DMS153 treated with DMSO at 0.1 percent for 48 hours (cell line): ENCODE results near the gene PRSS3.
"Not testable (repeated sequence)": the region's sequence is repeated elsewhere in the genome, so short reads cannot be mapped to it uniquely, and the experiment has no call there.

Experiments
- DNase-seq: peaks from one replicate; lab custom pipeline; 2025; ENCODE audit not compliant: unreplicated experiment; lab: John Stamatoyannopoulos, UW

PRSS3 gene

GRCh38 chr9:33795281-33795680 is at the start of gene PRSS3:
TSS of gene PRSS3 (plus strand) at chr9:33795561. CDS start at chr9:33795574, 13 bp downstream.
- DNase-seq: no peak

DNA sequence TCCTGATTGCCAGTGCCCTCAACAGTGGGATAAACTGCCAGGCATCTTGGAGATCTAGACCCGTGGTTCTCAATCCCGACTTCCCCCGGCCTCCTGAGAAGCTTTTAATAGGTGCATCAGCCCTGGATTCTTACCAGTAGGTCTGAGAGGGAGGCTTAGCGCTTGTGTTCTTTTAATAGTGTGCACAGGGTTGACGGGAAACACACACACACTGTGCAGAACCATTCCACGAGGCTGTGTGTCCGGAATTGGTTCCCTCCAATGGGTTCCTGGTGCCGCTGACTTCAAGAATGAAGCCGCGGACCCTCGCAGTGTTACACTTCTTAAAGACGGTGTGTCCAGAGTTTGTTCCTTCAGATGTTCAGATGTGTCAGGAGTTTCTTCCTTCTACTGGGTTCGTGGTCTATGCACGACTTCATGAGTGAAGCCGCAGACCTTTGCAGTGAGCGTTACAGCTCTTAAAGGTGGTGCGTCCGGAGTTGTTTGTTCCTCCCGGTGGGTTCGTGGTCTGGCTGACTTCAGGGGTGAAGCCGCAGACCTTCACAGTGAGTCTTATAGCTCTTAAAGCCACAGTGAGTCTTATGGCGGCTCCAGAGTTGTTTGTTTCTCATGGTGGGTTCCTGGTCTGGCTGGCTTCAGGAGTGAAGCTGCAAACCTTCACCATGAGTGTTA is 46.6 kb upstream of the PRSS3 start:
- no peak for DNase-seq

DNA sequence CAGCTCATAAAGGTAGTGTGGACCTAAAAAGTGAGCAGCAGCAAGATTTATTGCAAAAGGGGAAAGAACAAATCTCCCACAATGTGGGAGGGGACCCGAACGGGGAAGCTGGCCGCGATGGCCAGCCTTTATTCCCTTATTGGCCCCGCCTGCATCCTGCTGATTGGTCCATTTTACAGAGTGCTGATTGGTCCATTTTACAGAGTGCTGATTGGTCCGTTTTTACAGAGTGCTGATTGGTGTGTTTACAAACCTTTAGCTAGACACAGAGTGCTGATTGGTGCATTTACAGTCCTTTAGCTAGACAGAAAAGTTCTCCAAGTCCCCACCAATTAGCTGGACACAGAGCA is 46.1 kb upstream of the PRSS3 start:
- not testable (repeated sequence) for DNase-seq

- DNase-seq: no peak
Observed at GRCh38 chr9:33750307-33750838, 45.0 kb upstream of the PRSS3 start.

DNA sequence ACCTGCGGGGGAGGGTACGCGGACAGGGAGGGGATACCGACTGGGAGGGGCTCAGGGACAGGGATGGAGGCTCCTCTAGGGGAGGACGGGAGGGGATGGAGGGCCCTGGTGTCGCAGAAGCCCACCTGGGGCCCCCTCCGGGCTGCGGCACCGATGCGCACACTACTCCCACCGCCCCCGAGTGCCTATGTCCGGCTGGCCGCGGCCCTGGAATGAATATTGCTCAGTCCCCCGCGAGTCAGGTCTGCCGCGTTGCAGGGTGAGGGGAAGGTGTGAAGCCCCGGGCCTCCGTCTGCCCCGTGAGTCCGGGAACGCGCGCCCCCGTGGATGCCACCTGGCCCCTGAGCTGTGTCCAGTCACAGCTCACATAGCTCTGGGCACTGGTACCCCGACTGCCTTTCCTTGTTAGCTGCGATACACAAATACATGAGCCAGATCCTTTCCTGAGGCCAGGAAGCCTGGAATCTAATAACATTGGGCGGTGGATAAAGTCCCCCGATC is 44.5 kb upstream of the PRSS3 start:
- DNase-seq: no peak

DNA sequence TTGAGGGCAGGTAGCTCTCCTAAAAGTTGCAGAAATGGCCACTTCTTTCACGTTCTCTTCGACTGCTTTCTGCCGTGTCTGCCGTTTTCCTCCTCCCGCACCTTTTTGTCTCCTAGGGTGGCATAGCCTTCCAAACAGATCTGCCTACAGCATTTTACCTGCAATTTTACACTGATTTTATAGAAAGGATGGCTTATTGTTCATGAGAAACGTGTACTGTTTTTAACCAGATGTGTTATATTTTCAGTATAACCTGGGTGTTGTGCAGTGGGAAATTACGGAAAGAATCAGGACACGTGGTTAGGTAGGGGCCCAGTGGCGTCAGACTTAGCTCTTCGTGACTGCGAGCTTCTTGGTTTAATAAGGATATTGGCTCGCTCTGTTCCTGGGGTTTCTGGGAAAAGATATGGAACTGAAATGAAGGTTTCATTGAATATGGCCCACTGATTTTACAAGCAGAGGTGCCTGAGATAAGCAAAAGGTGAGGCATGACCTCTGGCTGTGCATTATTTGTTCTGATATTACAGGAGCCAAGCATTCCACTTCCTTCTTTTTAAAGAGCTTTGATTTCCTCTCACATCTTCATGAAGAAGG is 43.7 kb upstream of the PRSS3 start:
- DNase-seq: no peak

- no peak for DNase-seq
Observed at GRCh38 chr9:33752130-33752637, 43.2 kb upstream of the PRSS3 start.

DNA sequence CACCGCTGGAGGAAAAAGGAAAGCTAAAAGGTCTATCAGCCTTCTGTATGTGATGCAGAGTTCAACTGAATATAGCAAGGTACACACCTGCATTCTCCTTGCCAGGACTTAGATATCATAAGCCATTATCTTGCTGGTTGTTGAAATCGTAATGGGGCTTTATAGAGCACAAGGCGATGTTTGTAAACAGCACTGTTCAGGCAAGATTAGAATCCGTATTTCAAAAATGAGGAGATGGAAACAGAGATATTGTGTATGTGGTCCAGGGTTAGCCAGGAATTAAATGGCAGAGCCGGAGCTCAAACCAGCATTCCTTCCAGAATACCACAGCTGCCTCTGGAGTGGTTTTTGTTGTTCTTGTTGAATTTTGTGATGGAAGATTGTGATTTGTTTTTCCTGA is 42.6 kb upstream of the PRSS3 start:
- not testable (repeated sequence) for DNase-seq

GRCh38 chr9:33759648-33760047 is 35.7 kb upstream of the PRSS3 start:
- not testable (repeated sequence) for DNase-seq

- no peak for DNase-seq
Observed at GRCh38 chr9:33762343-33762742, 33.0 kb upstream of the PRSS3 start.

- DNase-seq: not testable (repeated sequence)
Observed at GRCh38 chr9:33763709-33764108, 31.7 kb upstream of the PRSS3 start.

DNA sequence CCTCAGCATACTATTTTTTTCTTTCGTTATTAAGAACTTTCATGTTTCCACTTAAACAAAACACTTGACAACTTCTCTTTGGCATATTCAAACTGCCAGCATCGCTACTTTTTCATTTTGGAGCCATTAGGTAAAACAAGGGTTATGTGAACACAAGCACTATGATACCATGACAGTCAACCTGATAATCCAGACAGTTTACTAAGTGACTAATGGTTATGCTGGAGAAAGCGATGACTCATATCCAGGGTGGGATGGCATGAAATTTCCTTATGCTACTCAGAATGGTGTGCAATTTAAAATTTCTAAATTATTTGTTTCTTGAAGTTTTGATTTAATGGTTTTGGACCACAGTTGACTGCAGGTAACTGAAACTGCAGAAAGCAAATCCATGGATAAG is 29.9 kb upstream of the PRSS3 start:
- DNase-seq: no peak

DNA sequence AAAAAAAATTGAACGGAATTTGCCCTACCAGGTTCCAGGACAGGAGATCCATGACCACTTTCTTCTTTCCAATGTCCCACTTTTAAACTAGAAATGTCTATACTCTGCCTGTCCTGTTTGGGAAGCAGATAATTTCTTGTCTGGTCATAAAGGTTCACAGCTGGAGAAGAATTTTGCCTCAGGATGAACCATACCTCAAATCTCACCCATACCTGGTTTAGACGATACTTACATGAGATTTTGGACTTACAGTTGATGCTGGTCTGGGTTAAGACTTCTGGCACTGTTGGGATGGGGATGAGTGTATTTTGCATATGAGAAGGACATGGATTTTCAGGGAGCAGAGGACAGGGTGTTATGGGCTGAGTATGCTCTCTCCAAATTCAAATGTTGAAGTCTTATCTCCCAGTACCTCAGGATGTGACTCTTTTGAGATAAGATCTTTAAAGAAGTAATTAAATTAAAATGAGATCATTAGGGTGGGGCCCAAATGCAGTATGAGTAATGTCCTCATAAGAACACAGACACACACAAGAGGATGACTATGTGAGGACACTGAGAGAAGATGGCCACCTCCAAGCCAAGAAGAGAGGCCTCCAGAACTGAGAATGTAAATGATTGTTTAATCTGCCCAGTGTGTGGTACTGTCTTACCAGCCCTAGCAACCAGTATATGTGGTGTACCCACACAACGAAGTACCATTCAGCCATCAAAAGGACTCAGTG is 25.0 kb upstream of the PRSS3 start:
- not testable (repeated sequence) for DNase-seq

DNA sequence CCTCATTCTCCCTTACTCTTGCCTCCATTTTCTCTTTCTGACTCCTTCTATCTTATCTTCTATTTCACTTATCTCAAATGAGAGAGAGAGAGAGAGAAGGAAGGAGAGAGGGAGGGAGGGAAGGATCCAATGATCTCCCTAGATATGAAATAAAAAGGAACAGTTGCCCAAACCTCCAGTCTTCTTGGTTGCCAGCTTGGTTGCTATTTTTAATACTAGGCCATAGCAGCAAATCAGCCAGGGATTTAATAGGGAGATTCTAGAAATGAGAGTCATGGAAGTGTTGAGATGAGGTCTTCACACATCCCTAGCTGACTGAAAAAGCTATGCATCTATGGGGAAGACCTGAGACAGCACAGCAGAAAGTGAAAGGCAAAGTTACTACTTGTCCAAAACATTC is 22.2 kb upstream of the PRSS3 start:
- not testable (repeated sequence) for DNase-seq

GRCh38 chr9:33774074-33774659 is 21.2 kb upstream of the PRSS3 start:
- not testable (repeated sequence) for DNase-seq

GRCh38 chr9:33776578-33776977 is 18.8 kb upstream of the PRSS3 start:
- DNase-seq: no peak

DNA sequence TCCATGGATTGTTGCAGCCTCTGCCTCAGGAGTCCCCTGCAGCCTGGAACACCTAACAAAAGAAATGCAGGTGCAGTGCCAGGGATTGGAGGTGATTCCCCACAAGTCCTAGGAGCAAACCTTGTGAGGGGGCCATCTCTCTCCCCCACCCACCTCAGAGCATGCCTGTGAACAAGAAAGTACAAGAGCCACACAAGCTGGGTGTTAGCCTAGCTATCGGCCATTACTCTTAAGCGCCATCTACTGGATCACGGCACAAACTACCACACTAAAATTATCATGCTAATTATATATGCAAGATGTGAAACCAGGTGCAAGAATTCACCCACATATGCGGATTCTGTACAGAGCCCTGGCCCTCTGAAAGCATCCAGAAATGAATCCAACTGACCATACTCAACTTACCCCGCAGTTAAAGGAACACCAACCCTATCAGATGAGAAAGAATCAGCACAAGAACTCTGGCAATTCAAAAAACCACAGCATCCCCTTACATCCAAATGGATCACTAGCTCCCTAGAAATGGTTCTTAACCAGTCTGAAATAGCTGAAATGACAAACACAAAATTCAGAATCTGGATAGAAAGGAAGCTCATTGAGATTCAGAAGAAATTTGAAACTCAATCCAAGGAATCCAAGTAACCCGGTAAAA is 16.5 kb upstream of the PRSS3 start:
- peak; percentile 79 for DNase-seq

- DNase-seq: no peak
Observed at GRCh38 chr9:33780276-33780675, 15.1 kb upstream of the PRSS3 start.

GRCh38 chr9:33781736-33782135 is 13.6 kb upstream of the PRSS3 start:
- no peak for DNase-seq

GRCh38 chr9:33782395-33783152 is 12.8 kb upstream of the PRSS3 start:
- DNase-seq: no peak
